PFSK-1 (cell line): ENCODE results near the gene MYH13.

Experiments used
- FOXP2 ChIP-seq: optimal IDR thresholded peaks from 2 replicates; pipeline ENCODE3; 2011; ENCODE audit warnings: borderline replicate concordance, control low read depth, inconsistent platforms; ENCODE audit not compliant: insufficient read depth; ENCODE audit errors: extremely low read length, extremely low read depth
- POLR2AphosphoS5 ChIP-seq: IDR thresholded peaks from 2 replicates; pipeline ENCODE4 v1.6.1; 2012; ENCODE audit warnings: low read depth, mild to moderate bottlenecking, control low read depth, low read length, moderate library complexity
- REST ChIP-seq, 2 experiments: IDR thresholded peaks; 2 replicates each; pipeline versions ENCODE4 v1.6.1 to v1.8.0; 2011 to 2012; ENCODE audit warnings: low read depth in 2 of 2, low read length in 2 of 2, control low read depth in 1 of 2, inconsistent platforms in 1 of 2, mild to moderate bottlenecking in 1 of 2, moderate library complexity in 1 of 2; ENCODE audit not compliant: insufficient read depth in 1 of 2
- SIN3A ChIP-seq: IDR thresholded peaks from 2 replicates; pipeline ENCODE4 v1.6.1; 2012; ENCODE audit warnings: mild to moderate bottlenecking, low read length, moderate library complexity, borderline replicate concordance; ENCODE audit not compliant: insufficient read depth
- TAF1 ChIP-seq: IDR thresholded peaks from 2 replicates; pipeline ENCODE4 v1.6.1; 2012; ENCODE audit warnings: low read length, control low read depth, borderline replicate concordance; ENCODE audit not compliant: insufficient read depth

MYH13 gene

GRCh38 chr17:10337136-10337535, 35.7 kb downstream of the MYH13 start:
- no peak for TF ChIP-seq SIN3A
- no peak for TF ChIP-seq REST (IDR thresholded peaks at IDR 0.05; ENCODE audit: insufficient read depth in 1 of 2, low read depth in 2 of 2, low read length in 2 of 2)
- TF ChIP-seq FOXP2 = no peak
- no peak for TF ChIP-seq TAF1

GRCh38 chr17:10336393-10336792, 36.4 kb downstream of the MYH13 start:
- no peak for TF ChIP-seq REST (IDR thresholded peaks at IDR 0.05; ENCODE audit: insufficient read depth in 1 of 2, low read depth in 2 of 2, low read length in 2 of 2)
- TF ChIP-seq SIN3A = no peak
- TF ChIP-seq FOXP2 = no peak
- TF ChIP-seq TAF1 = no peak
- TF ChIP-seq POLR2AphosphoS5 = no peak

- no peak for TF ChIP-seq FOXP2
- TF ChIP-seq SIN3A = no peak
- no peak for TF ChIP-seq TAF1
- TF ChIP-seq POLR2AphosphoS5 = no peak
- no peak for TF ChIP-seq REST (IDR thresholded peaks at IDR 0.05; ENCODE audit: insufficient read depth in 1 of 2, low read depth in 2 of 2, low read length in 2 of 2)
Measured at GRCh38 chr17:10332515-10332914, 40.3 kb downstream of the MYH13 start.

- no peak for TF ChIP-seq REST (IDR thresholded peaks at IDR 0.05; ENCODE audit: insufficient read depth in 1 of 2, low read depth in 2 of 2, low read length in 2 of 2)
- no peak for TF ChIP-seq FOXP2
- TF ChIP-seq POLR2AphosphoS5 = no peak
- TF ChIP-seq TAF1 = no peak
- no peak for TF ChIP-seq SIN3A
Measured at GRCh38 chr17:10328971-10329923, 43.6 kb downstream of the MYH13 start.

GRCh38 chr17:10328206-10328605, 44.6 kb downstream of the MYH13 start:
- TF ChIP-seq POLR2AphosphoS5 (no peak), FOXP2 (no peak), SIN3A (no peak), TAF1 (no peak), REST (IDR thresholded peaks at IDR 0.05; ENCODE audit: insufficient read depth in 1 of 2, low read depth in 2 of 2, low read length in 2 of 2) (no peak)
